Hepatic stellate cell (primary cell): ENCODE measurements around the gene CLK2.
"Not testable (repeated sequence)": the region's sequence is repeated elsewhere in the genome, so short reads cannot be mapped to it uniquely, and the experiment has no call there.

ENCODE experiments used
- DNase-seq: peaks from one replicate; pipeline ENCODE4 v3.0.0; 2011; ENCODE audit warnings: low spot score

The CLK2 gene

GRCh38 chr1:155241841-155242264 lies 31.5 kb downstream of the CLK2 start:
- no peak for DNase-seq

- DNase-seq: peak; percentile 80
Observed at GRCh38 chr1:155241069-155241679, 32.1 kb downstream of the CLK2 start.

GRCh38 chr1:155236451-155236850 lies 36.9 kb downstream of the CLK2 start:
- no peak for DNase-seq

GRCh38 chr1:155235375-155235774 lies 37.9 kb downstream of the CLK2 start:
- DNase-seq: not testable (repeated sequence)

GRCh38 chr1:155233502-155233901 lies 39.8 kb downstream of the CLK2 start:
- not testable (repeated sequence) for DNase-seq

- not testable (repeated sequence) for DNase-seq
Observed at GRCh38 chr1:155232001-155232978, 41.0 kb downstream of the CLK2 start.

GRCh38 chr1:155231302-155231701 lies 42.0 kb downstream of the CLK2 start:
- not testable (repeated sequence) for DNase-seq

GRCh38 chr1:155228096-155228427 lies 45.2 kb downstream of the CLK2 start:
- no peak for DNase-seq

GRCh38 chr1:155227261-155228095 lies 45.8 kb downstream of the CLK2 start:
- peak; percentile 100 for DNase-seq

- peak; percentile 52 for DNase-seq
Observed at GRCh38 chr1:155226910-155227260, 46.4 kb downstream of the CLK2 start.

GRCh38 chr1:155226188-155226909 lies 47.0 kb downstream of the CLK2 start:
- DNase-seq: peak; percentile 52

- not testable (repeated sequence) for DNase-seq
Observed at GRCh38 chr1:155225404-155225759, 47.9 kb downstream of the CLK2 start.

GRCh38 chr1:155223047-155223446 lies 50.3 kb downstream of the CLK2 start:
- DNase-seq: no peak

GRCh38 chr1:155220211-155220965 lies 52.9 kb downstream of the CLK2 start:
- not testable (repeated sequence) for DNase-seq

- no peak for DNase-seq
Observed at GRCh38 chr1:155219592-155220031, 53.7 kb downstream of the CLK2 start.

GRCh38 chr1:155218854-155219591 lies 54.3 kb downstream of the CLK2 start:
- peak; percentile 71 for DNase-seq

- DNase-seq: not testable (repeated sequence)
Observed at GRCh38 chr1:155214702-155215101, 58.6 kb downstream of the CLK2 start.
